Testis (tissue), 2 donors: ENCODE measurements around the gene SLC23A2.

Experiments
- POLR2A ChIP-seq: fragments of 450-650 bp; IDR thresholded peaks from one replicate; pipeline ENCODE4 v1.6.1; 2017; ENCODE audit warnings: antibody characterized with exemption, mild to moderate bottlenecking, moderate library complexity
- TF ChIP-seq, protein P1 (sequence below), 3 experiments: fragments of 450-650 bp in 2 of 3; fragments of 200-600 bp in 1 of 3; sonication (generic) in 1 of 3; IDR thresholded peaks; one replicate each; pipeline ENCODE4 v1.5.1; 2016 to 2019; ENCODE audit warnings: antibody characterized with exemption in 3 of 3, mild to moderate bottlenecking in 2 of 3, moderate library complexity in 1 of 3

DNA sequence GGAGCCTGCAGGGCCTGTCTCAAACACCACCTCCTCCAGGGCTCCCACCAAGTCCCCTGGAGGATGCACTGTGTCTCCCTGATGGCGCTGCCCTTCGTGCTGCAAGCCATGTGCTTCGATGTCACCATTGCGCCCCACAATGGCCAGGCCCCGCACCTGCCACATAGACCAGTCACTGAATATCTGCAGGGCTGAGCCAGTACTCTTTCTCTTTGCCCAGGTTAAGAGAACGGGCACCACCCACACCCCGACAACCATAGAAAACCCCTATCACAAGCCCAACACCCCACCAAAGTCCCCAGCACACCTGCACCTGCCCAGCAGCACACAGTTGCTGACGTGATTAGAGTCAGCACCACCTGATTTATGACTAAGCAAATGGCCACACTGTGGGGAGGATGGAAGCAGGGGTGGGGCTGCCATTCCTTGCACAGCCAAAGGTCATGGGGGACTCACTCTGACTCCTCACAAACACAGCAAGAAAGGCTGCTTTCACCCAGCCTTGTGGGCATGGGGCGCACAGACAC, 104.3 kb downstream of the SLC23A2 start:
- TF ChIP-seq, protein P1, sequence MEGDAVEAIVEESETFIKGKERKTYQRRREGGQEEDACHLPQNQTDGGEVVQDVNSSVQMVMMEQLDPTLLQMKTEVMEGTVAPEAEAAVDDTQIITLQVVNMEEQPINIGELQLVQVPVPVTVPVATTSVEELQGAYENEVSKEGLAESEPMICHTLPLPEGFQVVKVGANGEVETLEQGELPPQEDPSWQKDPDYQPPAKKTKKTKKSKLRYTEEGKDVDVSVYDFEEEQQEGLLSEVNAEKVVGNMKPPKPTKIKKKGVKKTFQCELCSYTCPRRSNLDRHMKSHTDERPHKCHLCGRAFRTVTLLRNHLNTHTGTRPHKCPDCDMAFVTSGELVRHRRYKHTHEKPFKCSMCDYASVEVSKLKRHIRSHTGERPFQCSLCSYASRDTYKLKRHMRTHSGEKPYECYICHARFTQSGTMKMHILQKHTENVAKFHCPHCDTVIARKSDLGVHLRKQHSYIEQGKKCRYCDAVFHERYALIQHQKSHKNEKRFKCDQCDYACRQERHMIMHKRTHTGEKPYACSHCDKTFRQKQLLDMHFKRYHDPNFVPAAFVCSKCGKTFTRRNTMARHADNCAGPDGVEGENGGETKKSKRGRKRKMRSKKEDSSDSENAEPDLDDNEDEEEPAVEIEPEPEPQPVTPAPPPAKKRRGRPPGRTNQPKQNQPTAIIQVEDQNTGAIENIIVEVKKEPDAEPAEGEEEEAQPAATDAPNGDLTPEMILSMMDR (IDR thresholded peaks at IDR 0.05), result no peak
- no peak for TF ChIP-seq POLR2A
